Smooth muscle cell (in vitro differentiated cells): Measurements from ENCODE around the gene SPRR2G. TPM values are rescaled to one million over a fixed set of nuclear protein-coding genes. Genes with fewer than 3 reads are reported as not detected.
A peak's percentile ranks its signal among the peaks of the same experiment; 100 is the strongest.

Experiments
- DNase-seq: peaks from one replicate; lab custom pipeline; 2025; ENCODE audit not compliant: unreplicated experiment; lab: John Stamatoyannopoulos, UW
- H2AFZ ChIP-seq: fragments of 200-600 bp; sonication (generic); 2 replicates; pipeline ENCODE4 v1.6.0; 2016; ENCODE audit warnings: antibody characterized with exemption, low read depth, mild to moderate bottlenecking
- H3F3A ChIP-seq: fragments of 200-600 bp; sonication (generic); 2 replicates; pipeline ENCODE4 v1.6.0; 2017; ENCODE audit warnings: antibody characterized with exemption, low read depth
- H3K27ac ChIP-seq: fragments of 200-600 bp; sonication (generic); 2 replicates; pipeline ENCODE4 v1.5.1; 2016; ENCODE audit warnings: low read depth, mild to moderate bottlenecking
- H3K27me3 ChIP-seq: fragments of 200-600 bp; sonication (generic); 2 replicates; pipeline ENCODE4 v1.6.1; 2016; ENCODE audit warnings: low read depth, mild to moderate bottlenecking
- H3K36me3 ChIP-seq: fragments of 200-600 bp; sonication (generic); 2 replicates; pipeline ENCODE4 v1.5.1; 2016; ENCODE audit warnings: low read depth
- H3K4me1 ChIP-seq: fragments of 200-600 bp; sonication (generic); 2 replicates; pipeline ENCODE4 v1.5.1; 2016; ENCODE audit warnings: low read depth
- H3K4me2 ChIP-seq: fragments of 200-600 bp; sonication (generic); 2 replicates; pipeline ENCODE4 v1.6.0; 2016; ENCODE audit warnings: mild to moderate bottlenecking
- H3K4me3 ChIP-seq: fragments of 200-600 bp; sonication (generic); 2 replicates; pipeline ENCODE4 v1.5.1; 2016; ENCODE audit warnings: mild to moderate bottlenecking
- H3K79me2 ChIP-seq: fragments of 200-600 bp; sonication (generic); 2 replicates; pipeline ENCODE4 v1.6.0; 2016; ENCODE audit warnings: low read depth, mild to moderate bottlenecking
- H3K9ac ChIP-seq: fragments of 200-600 bp; sonication (generic); 2 replicates; pipeline ENCODE4 v1.6.0; 2016; ENCODE audit warnings: low read depth
- H3K9me3 ChIP-seq: fragments of 200-600 bp; sonication (generic); replicated peaks from 2 replicates; pipeline ENCODE4 v1.5.1; 2016; ENCODE audit warnings: low read depth
- H4K20me1 ChIP-seq: fragments of 200-600 bp; sonication (generic); 2 replicates; pipeline ENCODE4 v1.6.0; 2016; ENCODE audit warnings: low read depth
- CTCF ChIP-seq: fragments of 200-600 bp; sonication (generic); IDR thresholded peaks from 2 replicates; pipeline ENCODE4 v1.5.1; 2017; ENCODE audit warnings: borderline replicate concordance, mild to moderate bottlenecking, antibody characterized with exemption; ENCODE audit not compliant: insufficient read depth, poor library complexity, severe bottlenecking
- WGBS: methylation state at CpG from one replicate; pipeline ENCODE4 v1.1.7; 2016; ENCODE audit warnings: low lambda C conversion rate; 5-methylcytosine and 5-hydroxymethylcytosine counted together
- polyA plus RNA-seq: library from polyadenylated mRNA; unstranded; fragments of >200 nt; fragmentation: Nextera tagmentation; extraction: Ambion mirVana; gene quantifications from 2 replicates; pipeline ENCODE4 v1.2.1, GENCODE V29; 2016
- small RNA-seq: library from RNA; depleted of rRNA; stranded (forward); fragments of <200 nt; gene quantifications from one replicate; pipeline ENCODE3, GENCODE V24; 2014
- total RNA-seq: library from RNA; depleted of rRNA; stranded (reverse); fragments of >200 nt; gene quantifications from 2 replicates; pipeline ENCODE4 v1.2.3, GENCODE V29; 2014

The SPRR2G gene
- total and polyA plus RNA-seq, 2 experiments from 2014 or later, result 22.0 to 103 TPM

DNA sequence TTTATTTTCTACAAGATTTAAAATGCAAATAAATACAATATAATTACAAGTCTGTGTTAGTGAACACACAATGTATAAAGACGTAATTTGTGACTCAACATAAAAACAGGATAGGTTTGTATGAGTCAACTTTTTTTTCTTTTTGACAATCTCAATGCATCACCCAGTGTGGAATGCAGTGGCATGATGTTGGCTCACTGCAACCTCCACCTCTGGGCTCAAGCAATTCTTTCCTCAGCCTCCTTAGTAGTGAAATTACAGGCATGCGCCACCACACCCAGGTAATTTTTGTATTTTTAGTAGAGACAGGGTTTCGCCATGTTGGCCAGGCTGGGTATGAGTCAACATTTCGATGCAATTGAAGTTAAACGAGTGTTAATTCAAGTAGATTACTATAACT lies 50.4 kb downstream of the SPRR2G start:
- Histone ChIP-seq H3K4me3 (no peak overlapping the region), H3K9me3 (no peaks in the 10 kb centered on the region), H4K20me1 (no peaks in the 10 kb centered on the region), H3K4me2 (no peak overlapping the region), H3K27ac (peak overlapping the region; percentile 12), H3K79me2 (no peaks in the 10 kb centered on the region), H3K27me3 (no peaks in the 10 kb centered on the region), H3K36me3 (no peaks in the 10 kb centered on the region), H2AFZ (no peak overlapping the region), H3K4me1 (no peaks in the 10 kb centered on the region), H3F3A (no peaks in the 10 kb centered on the region), H3K9ac (no peak overlapping the region)
- 73% methylated on average over 5 of the region's 5 CpGs for WGBS
- no peak for DNase-seq
- TF ChIP-seq CTCF, result no peak

Small RNAs within 50 kb of the gene (small RNA-seq; reads per million reads assigned to genes)
- not detected for gene SPRR2C

Other genes with a start within 250 kb of the SPRR2G start
- 0.67 and 0.94 TPM in 2 replicates for gene IVL, start 242.3 kb downstream of the SPRR2G start, total RNA-seq
- gene IVL, start 242.3 kb downstream of the SPRR2G start, polyA plus RNA-seq, result 0.45 and 0.47 TPM in 2 replicates
- gene SPRR5, start 203.7 kb downstream of the SPRR2G start, total RNA-seq, result 3.2 TPM in 1 of 2 replicates, not detected in the other
- gene SPRR5, start 203.7 kb downstream of the SPRR2G start, polyA plus RNA-seq, result 0.22 TPM in 1 of 2 replicates, not detected in the other
- 5.9 TPM in 1 of 2 replicates, not detected in the other for gene SPRR4, start 180.2 kb downstream of the SPRR2G start, total RNA-seq
- gene SPRR4, start 180.2 kb downstream of the SPRR2G start, polyA plus RNA-seq, result 0.43 TPM in 1 of 2 replicates, not detected in the other
- gene SPRR1A, start 166.8 kb downstream of the SPRR2G start, total RNA-seq, result not detected in 2 replicates
- 14.9 and 18.0 TPM in 2 replicates for gene SPRR1A, start 166.8 kb downstream of the SPRR2G start, polyA plus RNA-seq
- gene SPRR3, start 149.1 kb downstream of the SPRR2G start, total RNA-seq, result 55.2 and 107 TPM in 2 replicates
- gene SPRR3, start 149.1 kb downstream of the SPRR2G start, polyA plus RNA-seq, result 15.3 and 24.9 TPM in 2 replicates
- gene SPRR1B, start 119.7 kb downstream of the SPRR2G start, total RNA-seq, result 23.8 and 46.5 TPM in 2 replicates
- gene SPRR1B, start 119.7 kb downstream of the SPRR2G start, polyA plus RNA-seq, result 38.0 and 82.8 TPM in 2 replicates
- gene SPRR2D, start 109.8 kb downstream of the SPRR2G start, total RNA-seq, result 8.8 and 12.4 TPM in 2 replicates
- 8.1 and 16.9 TPM in 2 replicates for gene SPRR2D, start 109.8 kb downstream of the SPRR2G start, polyA plus RNA-seq
- not detected in 2 replicates for gene SPRR2A, start 93.4 kb downstream of the SPRR2G start, total RNA-seq
- gene SPRR2A, start 93.4 kb downstream of the SPRR2G start, polyA plus RNA-seq, result 0.45 and 1.5 TPM in 2 replicates
- not detected in 2 replicates for gene SPRR2B, start 79.3 kb downstream of the SPRR2G start, total RNA-seq
- 2.8 TPM in 1 of 2 replicates, not detected in the other for gene SPRR2B, start 79.3 kb downstream of the SPRR2G start, polyA plus RNA-seq
- 1.4 TPM in 1 of 2 replicates, not detected in the other for gene SPRR2E, start 56.4 kb downstream of the SPRR2G start, total RNA-seq
- 2.7 and 8.5 TPM in 2 replicates for gene SPRR2E, start 56.4 kb downstream of the SPRR2G start, polyA plus RNA-seq
- not detected in 2 replicates for gene SPRR2F, start 37.4 kb downstream of the SPRR2G start, total RNA-seq
- gene SPRR2F, start 37.4 kb downstream of the SPRR2G start, polyA plus RNA-seq, result not detected in 2 replicates
- not detected in 2 replicates for gene LELP1, start 52.5 kb upstream of the SPRR2G start, total RNA-seq
- not detected in 2 replicates for gene LELP1, start 52.5 kb upstream of the SPRR2G start, polyA plus RNA-seq
- gene PRR9, start 66.7 kb upstream of the SPRR2G start, total RNA-seq, result 7.4 and 9.0 TPM in 2 replicates
- 1.0 and 3.0 TPM in 2 replicates for gene PRR9, start 66.7 kb upstream of the SPRR2G start, polyA plus RNA-seq
- gene LORICRIN, start 108.8 kb upstream of the SPRR2G start, total RNA-seq, result not detected in 2 replicates
- gene LORICRIN, start 108.8 kb upstream of the SPRR2G start, polyA plus RNA-seq, result not detected in 2 replicates
- gene PGLYRP3, start 162.1 kb upstream of the SPRR2G start, total RNA-seq, result not detected in 2 replicates
- 0.31 TPM in 1 of 2 replicates, not detected in the other for gene PGLYRP3, start 162.1 kb upstream of the SPRR2G start, polyA plus RNA-seq
- gene PGLYRP4, start 198.0 kb upstream of the SPRR2G start, total RNA-seq, result 0.54 and 1.1 TPM in 2 replicates
- 0.43 and 0.64 TPM in 2 replicates for gene PGLYRP4, start 198.0 kb upstream of the SPRR2G start, polyA plus RNA-seq
- gene S100A9, start 207.0 kb upstream of the SPRR2G start, total RNA-seq, result 125 and 197 TPM in 2 replicates
- gene S100A9, start 207.0 kb upstream of the SPRR2G start, polyA plus RNA-seq, result 39.8 and 81.9 TPM in 2 replicates
- gene S100A12, start 224.7 kb upstream of the SPRR2G start, total RNA-seq, result not detected in 2 replicates
- not detected in 2 replicates for gene S100A12, start 224.7 kb upstream of the SPRR2G start, polyA plus RNA-seq
- not detected in 2 replicates for gene S100A8, start 240.2 kb upstream of the SPRR2G start, total RNA-seq
- gene S100A8, start 240.2 kb upstream of the SPRR2G start, polyA plus RNA-seq, result 0.79 TPM in 1 of 2 replicates, not detected in the other